ENCODE results near the gene ZSWIM6. TPM values are rescaled to one million over a fixed set of nuclear protein-coding genes. Genes with fewer than 3 reads are reported as not detected.

Gene ZSWIM6
- total RNA-seq, 1 experiment from 2014 or later, result 4.2 TPM

GRCh38 chr5:61371474-61371873, 39.4 kb downstream of the ZSWIM6 start:
- H3K4me2 ChIP-seq (ENCODE audit: low read depth, low read length, poor library complexity, severe bottlenecking), result no peak overlapping the region
- H3K4me3 ChIP-seq (ENCODE audit: low read length), result no peak overlapping the region

GRCh38 chr5:61379677-61380076, 47.6 kb downstream of the ZSWIM6 start:
- no peak overlapping the region for H3K4me2 ChIP-seq (ENCODE audit: low read depth, low read length, poor library complexity, severe bottlenecking)
- no peak overlapping the region for H3K4me3 ChIP-seq (ENCODE audit: low read length)
- no peaks in the 10 kb centered on the region for H3K27me3 ChIP-seq (ENCODE audit: low read length)
- no peaks in the 10 kb centered on the region for H3K9me2 ChIP-seq (replicated peaks; ENCODE audit: insufficient read depth, low read length)
- H3K36me3 ChIP-seq (ENCODE audit: insufficient read depth, low read length), result no peaks in the 10 kb centered on the region
- H3K79me2 ChIP-seq (ENCODE audit: low read length), result no peaks in the 10 kb centered on the region
- no peak for DNase-seq
- peaks cover 5% of the 10 kb centered on the region; the same call in 1 of the 2 replicates for H4K20me1 ChIP-seq (ENCODE audit: insufficient read depth, low read depth, low read length)
- no peak overlapping the region for H3K27ac ChIP-seq (ENCODE audit: low read length)
- H3K9me3 ChIP-seq (ENCODE audit: low read length), result no peaks in the 10 kb centered on the region
- H3K4me1 ChIP-seq (ENCODE audit: low read length), result no peaks in the 10 kb centered on the region
- no peak overlapping the region for H2AFZ ChIP-seq (ENCODE audit: low read length)
- no peak overlapping the region for H3K9ac ChIP-seq (ENCODE audit: low read length)

More at GRCh38 chr5:61371474-61371873, 39.4 kb downstream of the ZSWIM6 start:
- Histone ChIP-seq H3K9me2 (replicated peaks; ENCODE audit: insufficient read depth, low read length) (no peaks in the 10 kb centered on the region), H4K20me1 (ENCODE audit: insufficient read depth, low read depth, low read length) (peaks cover 13% of the 10 kb centered on the region; the same call in 1 of the 2 replicates), H3K4me1 (ENCODE audit: low read length) (no peaks in the 10 kb centered on the region), H3K27me3 (ENCODE audit: low read length) (no peaks in the 10 kb centered on the region), H3K36me3 (ENCODE audit: insufficient read depth, low read length) (no peaks in the 10 kb centered on the region), H2AFZ (ENCODE audit: low read length) (no peak overlapping the region), H3K9me3 (ENCODE audit: low read length) (no peaks in the 10 kb centered on the region), H3K79me2 (ENCODE audit: low read length) (no peaks in the 10 kb centered on the region), H3K9ac (ENCODE audit: low read length) (no peak overlapping the region), H3K27ac (ENCODE audit: low read length) (no peak overlapping the region)
- peak; percentile 5 for DNase-seq

GRCh38 chr5:61381968-61382367, 49.9 kb downstream of the ZSWIM6 start:
- Histone ChIP-seq H3K9ac (ENCODE audit: low read length) (no peak overlapping the region), H4K20me1 (ENCODE audit: insufficient read depth, low read depth, low read length) (peaks cover 22% of the 10 kb centered on the region), H3K36me3 (ENCODE audit: insufficient read depth, low read length) (no peaks in the 10 kb centered on the region), H3K4me1 (ENCODE audit: low read length) (no peaks in the 10 kb centered on the region), H3K27me3 (ENCODE audit: low read length) (no peaks in the 10 kb centered on the region), H3K9me3 (ENCODE audit: low read length) (no peaks in the 10 kb centered on the region), H2AFZ (ENCODE audit: low read length) (no peak overlapping the region), H3K4me2 (ENCODE audit: low read depth, low read length, poor library complexity, severe bottlenecking) (no peak overlapping the region), H3K79me2 (ENCODE audit: low read length) (no peaks in the 10 kb centered on the region), H3K9me2 (replicated peaks; ENCODE audit: insufficient read depth, low read length) (no peaks in the 10 kb centered on the region), H3K27ac (ENCODE audit: low read length) (no peak overlapping the region), H3K4me3 (ENCODE audit: low read length) (no peak overlapping the region)
- DNase-seq, result no peak

- no peak overlapping the region for H3K4me3 ChIP-seq (ENCODE audit: low read length)
- H3K27ac ChIP-seq (ENCODE audit: low read length), result no peak overlapping the region
- peaks cover 33% of the 10 kb centered on the region for H4K20me1 ChIP-seq (ENCODE audit: insufficient read depth, low read depth, low read length)
- no peaks in the 10 kb centered on the region for H3K79me2 ChIP-seq (ENCODE audit: low read length)
- H3K4me1 ChIP-seq (ENCODE audit: low read length), result no peaks in the 10 kb centered on the region
- no peaks in the 10 kb centered on the region for H3K36me3 ChIP-seq (ENCODE audit: insufficient read depth, low read length)
- no peak overlapping the region for H3K9ac ChIP-seq (ENCODE audit: low read length)
- H2AFZ ChIP-seq (ENCODE audit: low read length), result no peak overlapping the region
- DNase-seq, result no peak
- no peaks in the 10 kb centered on the region for H3K9me3 ChIP-seq (ENCODE audit: low read length)
- H3K4me2 ChIP-seq (ENCODE audit: low read depth, low read length, poor library complexity, severe bottlenecking), result no peak overlapping the region
- no peaks in the 10 kb centered on the region for H3K27me3 ChIP-seq (ENCODE audit: low read length)
- no peaks in the 10 kb centered on the region for H3K9me2 ChIP-seq (replicated peaks; ENCODE audit: insufficient read depth, low read length)
Observed at GRCh38 chr5:61385627-61386026, 53.6 kb downstream of the ZSWIM6 start.

GRCh38 chr5:61386045-61386800, 54.2 kb downstream of the ZSWIM6 start:
- Histone ChIP-seq H3K4me3 (ENCODE audit: low read length) (no peak overlapping the region), H3K9ac (ENCODE audit: low read length) (no peak overlapping the region), H2AFZ (ENCODE audit: low read length) (no peak overlapping the region), H3K36me3 (ENCODE audit: insufficient read depth, low read length) (no peaks in the 10 kb centered on the region), H3K79me2 (ENCODE audit: low read length) (no peaks in the 10 kb centered on the region), H4K20me1 (ENCODE audit: insufficient read depth, low read depth, low read length) (peaks cover 35% of the 10 kb centered on the region), H3K4me1 (ENCODE audit: low read length) (no peaks in the 10 kb centered on the region), H3K27ac (ENCODE audit: low read length) (no peak overlapping the region), H3K27me3 (ENCODE audit: low read length) (no peaks in the 10 kb centered on the region), H3K4me2 (ENCODE audit: low read depth, low read length, poor library complexity, severe bottlenecking) (no peak overlapping the region), H3K9me2 (replicated peaks; ENCODE audit: insufficient read depth, low read length) (no peaks in the 10 kb centered on the region), H3K9me3 (ENCODE audit: low read length) (no peaks in the 10 kb centered on the region)
- DNase-seq, result no peak

- H2AFZ ChIP-seq (ENCODE audit: low read length), result no peak overlapping the region
- H3K4me2 ChIP-seq (ENCODE audit: low read depth, low read length, poor library complexity, severe bottlenecking), result no peak overlapping the region
- H3K79me2 ChIP-seq (ENCODE audit: low read length), result no peaks in the 10 kb centered on the region
- peaks cover 41% of the 10 kb centered on the region for H4K20me1 ChIP-seq (ENCODE audit: insufficient read depth, low read depth, low read length)
- no peaks in the 10 kb centered on the region for H3K27me3 ChIP-seq (ENCODE audit: low read length)
- no peaks in the 10 kb centered on the region for H3K9me2 ChIP-seq (replicated peaks; ENCODE audit: insufficient read depth, low read length)
- no peak overlapping the region for H3K27ac ChIP-seq (ENCODE audit: low read length)
- H3K36me3 ChIP-seq (ENCODE audit: insufficient read depth, low read length), result no peaks in the 10 kb centered on the region
- no peak overlapping the region for H3K4me3 ChIP-seq (ENCODE audit: low read length)
- no peaks in the 10 kb centered on the region for H3K4me1 ChIP-seq (ENCODE audit: low read length)
- no peak overlapping the region for H3K9ac ChIP-seq (ENCODE audit: low read length)
- H3K9me3 ChIP-seq (ENCODE audit: low read length), result no peaks in the 10 kb centered on the region
- no peak for DNase-seq
Observed at GRCh38 chr5:61389609-61390008, 57.6 kb downstream of the ZSWIM6 start.

- H3K36me3 ChIP-seq (ENCODE audit: insufficient read depth, low read length), result no peaks in the 10 kb centered on the region
- H3K9me3 ChIP-seq (ENCODE audit: low read length), result no peaks in the 10 kb centered on the region
- H3K4me1 ChIP-seq (ENCODE audit: low read length), result no peaks in the 10 kb centered on the region
- H3K27ac ChIP-seq (ENCODE audit: low read length), result no peak overlapping the region
- H3K9ac ChIP-seq (ENCODE audit: low read length), result no peak overlapping the region
- H3K4me2 ChIP-seq (ENCODE audit: low read depth, low read length, poor library complexity, severe bottlenecking), result no peak overlapping the region
- H3K27me3 ChIP-seq (ENCODE audit: low read length), result no peaks in the 10 kb centered on the region
- DNase-seq, result no peak
- no peak overlapping the region for H2AFZ ChIP-seq (ENCODE audit: low read length)
- H3K4me3 ChIP-seq (ENCODE audit: low read length), result no peak overlapping the region
- no peaks in the 10 kb centered on the region for H3K9me2 ChIP-seq (replicated peaks; ENCODE audit: insufficient read depth, low read length)
- H4K20me1 ChIP-seq (ENCODE audit: insufficient read depth, low read depth, low read length), result peaks cover 24% of the 10 kb centered on the region; the same call in 1 of the 2 replicates
- H3K79me2 ChIP-seq (ENCODE audit: low read length), result no peaks in the 10 kb centered on the region
Observed at GRCh38 chr5:61394078-61394704, 62.1 kb downstream of the ZSWIM6 start.

GRCh38 chr5:61394793-61395192, 62.7 kb downstream of the ZSWIM6 start:
- Histone ChIP-seq H3K4me3 (ENCODE audit: low read length) (no peak overlapping the region), H3K79me2 (ENCODE audit: low read length) (no peaks in the 10 kb centered on the region), H3K4me1 (ENCODE audit: low read length) (no peaks in the 10 kb centered on the region), H3K27me3 (ENCODE audit: low read length) (no peaks in the 10 kb centered on the region), H4K20me1 (ENCODE audit: insufficient read depth, low read depth, low read length) (peaks cover 26% of the 10 kb centered on the region; the same call in 1 of the 2 replicates), H2AFZ (ENCODE audit: low read length) (no peak overlapping the region), H3K4me2 (ENCODE audit: low read depth, low read length, poor library complexity, severe bottlenecking) (no peak overlapping the region), H3K9me2 (replicated peaks; ENCODE audit: insufficient read depth, low read length) (no peaks in the 10 kb centered on the region), H3K36me3 (ENCODE audit: insufficient read depth, low read length) (no peaks in the 10 kb centered on the region), H3K9me3 (ENCODE audit: low read length) (no peaks in the 10 kb centered on the region), H3K27ac (ENCODE audit: low read length) (no peak overlapping the region), H3K9ac (ENCODE audit: low read length) (no peak overlapping the region)
- no peak for DNase-seq
